GM21423 (cell line): Measurements from ENCODE around the gene ACSS3.

Experiments used
- ATAC-seq: cut with Tn5 transposase; IDR thresholded peaks from one replicate; pipeline ENCODE4 v1.9.1; 2021; ENCODE audit warnings: mild to moderate bottlenecking, moderate library complexity; ENCODE audit not compliant: unreplicated experiment

Gene ACSS3

DNA sequence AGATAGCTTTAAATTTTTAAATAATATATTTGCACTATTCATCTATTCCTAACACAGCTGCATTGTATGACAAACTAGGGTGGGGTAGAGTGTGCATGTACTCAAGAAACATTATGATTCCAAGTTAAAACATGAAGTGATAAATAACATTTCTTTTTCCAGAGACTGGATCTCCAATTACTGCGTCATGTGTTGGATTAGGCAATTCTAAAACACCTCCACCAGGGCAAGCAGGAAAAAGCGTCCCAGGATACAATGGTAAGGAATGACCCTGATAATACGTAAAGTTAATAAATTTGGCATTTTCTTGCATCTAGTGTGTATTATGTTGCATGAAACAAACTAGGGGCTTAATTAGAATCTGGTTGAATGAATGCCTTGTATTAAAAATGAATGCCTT, 138.9 kb downstream of the ACSS3 start:
- ATAC-seq = no peak

DNA sequence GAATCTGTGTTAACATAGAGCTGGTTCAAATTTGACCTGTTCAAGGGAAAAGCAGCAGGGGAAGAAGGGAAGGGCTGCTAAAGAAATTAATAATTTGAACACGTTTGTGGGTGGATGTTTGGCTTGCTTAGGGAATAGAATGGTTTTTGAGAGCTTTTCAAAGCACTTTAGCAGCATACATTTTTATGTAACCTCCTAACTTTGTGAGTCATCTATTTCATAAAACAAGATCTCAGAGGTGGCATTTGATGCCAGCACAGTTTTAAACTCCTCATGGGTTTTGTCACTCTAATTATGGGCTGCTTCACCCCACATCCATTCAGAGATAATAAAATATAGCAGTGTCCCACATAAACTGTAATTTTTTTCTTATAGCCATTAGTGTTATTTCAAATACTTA, 143.8 kb downstream of the ACSS3 start:
- no peak for ATAC-seq

DNA sequence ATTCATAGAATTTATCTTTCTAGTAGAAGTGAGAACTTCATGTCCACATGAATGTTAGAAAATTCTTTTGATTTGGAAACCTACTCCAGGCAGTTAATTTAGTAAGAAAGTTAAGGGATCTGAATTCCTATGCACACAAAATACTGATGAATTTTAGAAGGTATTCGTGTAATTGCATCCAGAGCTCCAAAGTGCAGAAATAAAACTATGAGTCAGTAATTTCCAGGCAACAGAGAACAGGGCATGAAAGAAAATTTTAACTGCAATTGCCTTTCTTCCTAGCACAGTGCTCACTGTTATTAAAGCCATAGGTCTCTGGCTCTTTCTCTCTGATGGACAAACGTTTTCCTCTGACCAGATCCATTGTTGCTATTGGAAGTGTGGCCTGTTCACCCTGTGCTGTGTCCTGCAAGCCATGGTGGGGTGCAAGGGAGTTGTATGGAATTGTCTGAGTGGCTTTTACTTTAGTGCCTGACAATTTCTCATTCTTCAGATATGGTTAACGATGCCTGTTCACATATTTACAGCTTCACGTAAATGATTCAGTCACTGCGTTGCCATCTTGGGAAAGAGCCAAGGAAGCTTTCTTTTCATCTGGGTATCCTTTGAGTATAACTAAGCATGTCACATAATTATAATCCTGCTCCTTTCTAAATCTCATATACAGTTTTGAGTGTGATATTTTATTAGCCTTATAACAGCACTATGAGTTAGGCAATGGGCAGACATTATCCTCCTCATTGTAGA, 145.1 kb downstream of the ACSS3 start:
- ATAC-seq = no peak

DNA sequence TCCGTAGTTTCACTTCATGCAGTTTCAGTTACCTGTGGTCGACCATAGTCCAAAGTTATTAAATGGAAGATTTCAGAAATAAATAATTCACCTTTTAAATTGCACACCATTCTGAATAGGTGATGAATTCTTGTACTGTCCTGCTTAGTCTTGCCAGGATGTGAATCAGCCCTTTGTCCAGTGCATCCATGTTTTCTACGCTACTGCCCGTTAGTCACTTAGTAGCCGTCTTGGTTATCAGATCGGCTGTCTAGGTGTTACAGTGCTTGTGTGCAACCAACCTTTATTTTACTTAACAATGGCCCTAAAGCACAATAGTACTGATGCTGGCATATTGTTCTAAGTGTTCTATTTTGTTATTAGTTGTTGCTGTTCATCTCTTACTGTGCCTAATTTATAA, 146.7 kb downstream of the ACSS3 start:
- no peak for ATAC-seq

DNA sequence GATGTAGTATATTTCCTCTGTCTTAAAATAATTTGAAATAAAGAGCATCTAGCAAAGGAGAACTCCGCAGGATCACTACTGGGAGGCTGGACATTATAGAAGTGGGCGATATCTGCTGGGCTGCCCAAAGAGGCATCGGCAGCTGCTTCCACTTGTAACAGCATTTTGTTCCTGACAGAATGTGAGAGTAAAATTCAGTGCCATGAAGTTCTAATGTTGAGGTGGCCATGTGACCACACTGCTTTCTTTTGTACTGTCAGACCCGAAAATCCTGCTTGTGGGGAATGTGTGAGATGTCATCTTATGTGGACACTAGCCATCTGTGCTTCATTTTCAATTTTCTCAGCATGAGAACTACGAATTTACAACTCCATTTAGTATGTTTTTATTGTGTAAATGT, 151.9 kb downstream of the ACSS3 start:
- ATAC-seq = no peak

DNA sequence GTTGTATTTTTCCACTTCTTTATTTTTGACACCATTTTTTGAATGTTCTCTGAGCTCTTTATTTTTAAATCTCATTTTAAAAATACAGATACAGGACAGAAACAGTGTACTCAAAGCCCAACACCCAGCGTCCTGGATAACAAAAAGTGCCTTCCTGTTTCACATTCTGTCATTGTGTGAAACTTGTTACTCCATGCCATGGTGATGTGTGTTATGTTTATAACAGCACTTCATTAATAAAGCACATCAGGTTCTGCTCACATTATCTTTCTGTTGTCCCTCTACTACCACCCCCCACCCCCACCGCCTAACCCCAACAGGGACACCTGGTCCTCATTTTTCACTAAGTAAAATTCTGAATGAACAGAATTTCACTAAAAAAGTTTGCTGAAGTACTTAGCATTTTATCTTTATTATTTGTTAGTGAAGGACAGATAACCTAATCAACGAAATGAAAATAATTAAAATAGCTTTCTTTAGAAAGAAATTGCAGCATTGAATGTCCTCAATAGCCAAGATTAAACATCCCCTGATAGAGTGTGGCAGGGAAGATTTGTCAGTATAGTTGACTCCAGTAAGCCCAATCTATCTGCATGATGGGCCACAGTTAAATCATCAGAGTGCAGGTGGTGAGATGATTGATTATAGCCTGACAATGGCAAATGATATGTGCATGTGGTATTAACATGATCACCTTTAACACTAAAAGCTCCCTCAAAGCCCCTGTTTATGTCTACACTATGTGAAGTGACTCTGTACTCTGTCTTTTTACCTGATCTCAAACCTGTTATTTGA, 153.9 kb downstream of the ACSS3 start:
- ATAC-seq = no peak

DNA sequence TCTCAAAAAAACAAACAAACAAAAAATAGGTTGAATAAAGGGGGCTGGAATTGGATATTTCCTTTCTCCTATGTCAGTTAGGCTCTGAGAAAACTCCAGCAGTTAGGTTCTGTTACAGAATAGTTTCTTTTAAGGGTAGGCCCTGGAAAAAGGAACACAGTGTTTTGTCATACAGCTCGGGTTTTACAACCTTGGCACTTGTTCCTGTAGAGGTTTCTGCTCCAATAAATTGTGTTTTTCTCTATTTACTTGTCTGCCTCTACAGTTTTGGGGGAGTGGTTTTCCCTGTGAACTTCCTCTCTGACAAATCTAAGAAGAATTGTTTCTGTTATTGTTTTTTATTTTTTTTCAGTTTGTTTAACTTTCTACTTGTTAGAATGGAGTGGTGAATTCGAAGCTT, 167.6 kb downstream of the ACSS3 start:
- ATAC-seq = no peak

DNA sequence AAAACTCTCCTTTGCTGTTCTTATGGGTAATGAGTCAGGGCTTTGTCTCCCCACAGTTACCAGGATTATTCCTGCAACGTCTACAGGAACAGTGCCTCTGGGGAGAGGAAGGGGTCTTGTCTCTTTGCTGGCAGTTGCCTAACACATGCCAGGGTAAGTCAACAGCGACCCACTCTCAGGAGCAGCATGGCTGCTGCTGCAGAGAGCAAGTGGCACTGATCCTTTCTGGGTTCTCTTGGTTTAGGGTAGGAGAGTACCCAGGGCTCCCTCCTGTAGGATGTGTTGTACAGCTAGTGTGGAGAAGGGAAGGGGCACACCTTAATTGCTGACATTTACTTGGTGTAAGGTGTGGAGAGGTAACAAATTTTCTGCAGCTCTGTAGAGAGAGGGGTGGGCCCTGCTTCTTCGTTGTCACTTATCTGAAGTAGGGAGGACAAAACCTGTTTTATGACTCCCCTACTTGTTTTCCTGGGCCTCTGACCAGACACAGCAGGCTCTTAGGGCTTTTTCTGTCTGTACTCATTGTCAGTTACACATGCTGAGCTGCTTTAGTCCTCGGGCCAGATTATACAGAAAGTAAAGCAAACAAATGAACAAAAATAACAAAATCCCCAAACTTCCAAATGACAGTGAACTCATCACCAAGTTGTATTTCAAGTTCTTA, 168.2 kb downstream of the ACSS3 start:
- no peak for ATAC-seq

DNA sequence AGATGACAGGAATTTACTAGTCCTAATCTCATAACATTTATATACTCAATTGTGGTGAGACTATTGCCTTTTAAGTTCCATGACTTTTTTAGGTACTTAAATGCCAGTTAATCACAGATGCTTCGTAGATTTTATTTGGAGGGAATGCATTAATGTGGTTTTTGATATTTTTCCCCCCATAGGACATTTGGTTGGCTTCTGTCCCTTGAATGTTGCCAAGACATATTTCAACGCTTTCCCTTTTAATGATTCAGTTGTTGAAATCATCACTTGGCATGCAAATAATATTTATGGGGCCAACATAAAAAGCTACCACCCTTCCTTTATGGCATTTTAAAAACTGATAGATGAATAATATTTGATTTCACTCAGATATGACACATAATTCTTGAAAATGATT, 172.1 kb downstream of the ACSS3 start:
- ATAC-seq = no peak

DNA sequence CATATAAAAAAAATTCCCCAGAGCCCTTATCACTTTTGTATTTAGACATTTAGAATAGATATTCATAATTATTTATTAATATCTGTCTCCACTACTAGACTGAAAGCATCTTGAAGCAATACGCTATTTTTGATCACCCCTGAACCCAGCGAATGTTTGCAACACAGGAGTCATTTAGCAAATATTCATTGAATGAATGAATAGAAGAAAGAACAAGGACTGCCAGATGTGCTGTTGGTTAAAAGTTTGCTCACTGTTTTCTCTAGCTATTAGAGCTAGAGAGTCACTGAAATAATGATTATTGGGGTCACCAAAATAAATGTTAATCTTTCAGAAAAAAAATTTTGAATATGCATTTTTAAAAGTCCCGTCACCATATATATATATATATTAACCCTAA, 174.3 kb downstream of the ACSS3 start:
- ATAC-seq = no peak

DNA sequence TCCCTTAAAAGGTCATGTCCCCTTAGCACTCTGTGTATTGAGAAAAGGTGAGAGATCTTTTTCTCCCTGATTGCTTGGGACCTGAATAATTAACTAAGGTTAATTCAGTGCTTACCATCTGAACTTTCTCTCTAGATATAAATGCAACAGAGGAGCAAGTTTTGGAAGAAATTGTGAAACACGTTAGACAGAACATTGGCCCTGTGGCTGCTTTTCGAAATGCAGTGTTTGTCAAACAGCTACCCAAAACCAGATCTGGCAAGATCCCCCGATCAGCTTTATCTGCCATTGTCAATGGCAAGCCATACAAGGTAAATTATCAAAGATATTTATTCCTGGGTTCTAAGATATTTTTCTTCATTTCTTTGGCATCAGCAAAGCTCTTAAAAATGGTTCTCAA, 175.5 kb downstream of the ACSS3 start:
- no peak for ATAC-seq

DNA sequence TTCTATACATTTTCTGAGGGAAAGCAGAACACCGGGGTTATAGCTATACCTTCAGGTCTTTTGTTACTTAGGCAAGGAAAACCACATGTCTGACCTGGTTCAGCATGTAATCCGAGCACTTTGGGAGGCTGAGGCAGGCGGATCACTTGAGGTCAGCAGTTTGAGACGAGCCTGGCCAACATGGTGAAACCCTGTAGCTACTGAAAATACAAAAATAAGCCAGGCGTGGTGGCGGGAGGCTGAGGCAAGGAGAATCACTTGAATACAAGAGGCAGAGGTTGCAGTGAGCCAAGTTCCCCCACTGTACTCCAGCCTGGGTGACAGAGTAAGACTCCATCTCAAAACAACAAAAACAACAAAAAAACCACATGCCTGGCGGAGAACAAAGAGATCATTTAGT, 177.6 kb downstream of the ACSS3 start:
- no peak for ATAC-seq

DNA sequence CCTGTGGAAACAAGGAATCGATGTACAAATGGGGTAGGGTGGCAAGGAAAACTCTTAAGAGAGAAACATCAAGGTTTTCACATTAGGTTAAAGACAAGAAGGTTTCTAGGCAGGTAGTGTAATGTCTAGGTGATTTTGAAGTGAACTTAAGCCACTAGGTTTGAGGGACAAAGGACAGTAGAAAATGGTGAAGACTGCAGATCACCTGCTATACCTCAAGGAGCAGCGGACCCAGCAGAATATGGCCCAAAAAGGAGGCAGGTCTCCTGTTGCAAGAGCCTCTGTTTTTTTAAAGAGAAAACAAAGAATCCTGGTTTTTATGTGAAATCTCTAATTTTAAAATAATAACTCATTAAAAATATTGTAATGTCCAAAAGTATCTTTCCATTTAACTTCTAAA, 178.1 kb downstream of the ACSS3 start:
- no peak for ATAC-seq

DNA sequence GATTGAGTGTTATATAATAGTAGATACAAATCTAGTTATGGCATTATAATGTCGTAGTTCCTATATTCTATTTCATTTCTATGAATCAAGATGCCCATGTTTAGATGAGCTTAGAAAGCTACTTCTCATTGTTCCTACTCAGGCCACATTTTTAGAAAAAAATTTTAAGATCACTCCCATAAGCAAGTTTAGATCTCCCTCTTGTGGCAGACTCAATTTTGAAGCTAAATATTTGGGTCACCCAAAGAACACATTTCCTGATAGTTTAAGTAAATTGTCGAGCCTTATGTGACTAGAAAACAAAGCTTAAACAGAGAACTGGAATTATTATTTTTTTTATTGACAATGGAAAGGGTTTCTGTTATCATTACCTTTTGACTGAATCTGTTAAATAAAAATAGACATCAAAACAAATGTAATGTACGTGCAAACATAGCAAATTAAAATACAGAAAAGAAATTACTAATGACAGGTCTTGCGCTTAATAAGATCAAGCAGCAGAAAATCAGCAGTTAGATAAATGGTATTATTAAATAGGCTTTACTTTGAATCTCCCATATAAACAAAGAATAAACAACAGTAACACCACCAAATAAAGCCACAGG, 180.2 kb downstream of the ACSS3 start:
- no peak for ATAC-seq

DNA sequence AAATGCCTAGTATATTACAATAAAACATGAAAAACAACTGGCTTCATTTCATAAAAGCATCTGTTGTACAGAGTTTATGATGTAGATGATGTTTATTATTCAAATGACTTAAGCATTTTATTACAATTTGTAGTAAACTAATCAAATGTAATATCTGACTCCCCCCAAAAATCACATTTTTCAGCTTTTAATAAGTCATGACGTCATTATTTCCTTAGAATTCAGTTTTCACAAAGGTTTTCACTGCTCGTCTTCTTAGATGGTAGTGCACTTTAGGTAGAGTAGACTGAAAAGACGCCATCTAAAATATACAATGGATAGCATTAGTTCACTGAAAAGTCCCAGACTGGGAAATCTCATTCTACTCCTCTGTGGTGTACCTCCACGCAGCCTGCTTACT, 181.5 kb downstream of the ACSS3 start:
- ATAC-seq = no peak

DNA sequence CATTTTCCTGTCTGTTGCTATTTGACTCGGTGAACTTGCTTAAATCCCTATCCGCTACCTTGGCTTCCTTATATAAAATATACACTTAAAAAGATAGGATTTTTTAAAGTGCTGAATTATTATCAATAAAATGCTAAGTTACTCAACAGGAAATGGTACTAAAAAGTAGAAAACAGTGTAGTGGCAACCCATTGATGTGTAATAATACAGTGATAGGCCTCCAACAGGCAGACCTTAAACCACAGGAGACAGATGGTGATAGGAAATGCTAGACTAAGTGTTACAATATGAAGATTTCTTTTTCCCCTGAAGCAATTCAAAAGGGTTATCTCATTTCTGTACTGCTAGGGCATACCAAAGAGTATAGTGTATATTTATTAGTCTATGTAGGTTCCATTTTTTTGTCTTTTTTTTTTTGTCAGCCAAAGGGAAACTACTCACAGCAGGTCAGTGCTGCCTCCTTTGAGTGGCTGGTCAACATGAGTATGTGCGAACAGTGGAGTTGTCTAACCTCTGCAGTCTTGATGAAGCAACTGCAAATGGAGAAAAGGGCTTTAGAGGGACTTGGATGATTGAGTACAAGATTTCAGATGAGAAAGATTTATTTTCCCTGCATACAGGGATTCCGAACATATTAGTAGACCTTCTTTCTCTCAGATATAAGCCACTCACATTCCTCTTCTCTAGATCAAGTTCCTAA, 183.8 kb downstream of the ACSS3 start:
- ATAC-seq = no peak

DNA sequence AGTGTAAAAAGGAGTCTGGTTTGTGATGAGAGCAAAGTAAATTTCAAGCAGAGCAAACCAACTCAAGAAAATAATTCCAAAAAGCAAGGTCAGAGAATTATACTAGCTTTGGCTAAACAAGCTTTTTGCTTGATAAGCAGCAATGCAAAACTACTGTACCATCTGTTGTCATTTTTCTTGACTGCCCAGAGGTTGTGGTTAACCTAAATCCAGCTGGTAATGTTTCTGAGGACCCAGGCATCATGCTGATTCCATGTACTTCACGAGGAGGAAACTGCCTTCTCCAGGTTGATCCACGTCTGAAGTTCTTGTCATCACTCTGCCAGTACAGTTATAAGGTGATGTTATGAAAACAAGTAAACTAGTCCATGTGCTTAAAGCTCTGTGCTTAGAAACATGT, 185.2 kb downstream of the ACSS3 start:
- no peak for ATAC-seq

DNA sequence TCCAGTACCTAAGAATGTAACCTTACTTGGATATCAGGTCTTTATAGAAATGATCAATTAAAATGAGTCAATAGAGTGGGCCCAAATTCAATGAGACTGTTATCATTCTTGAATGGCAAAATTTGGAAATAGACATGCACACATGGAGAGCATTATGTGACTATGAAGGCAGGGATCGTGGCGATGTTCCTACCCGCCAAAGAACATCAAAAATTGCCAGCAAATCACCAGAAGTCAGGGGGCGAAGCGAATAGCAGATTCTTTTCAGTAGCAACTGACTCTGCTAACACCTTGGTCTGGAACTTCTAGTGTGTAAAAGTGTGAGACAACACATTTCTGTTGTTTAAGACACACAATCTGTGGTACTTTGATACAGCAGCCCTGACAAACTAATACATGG, 192.5 kb downstream of the ACSS3 start:
- no peak for ATAC-seq

DNA sequence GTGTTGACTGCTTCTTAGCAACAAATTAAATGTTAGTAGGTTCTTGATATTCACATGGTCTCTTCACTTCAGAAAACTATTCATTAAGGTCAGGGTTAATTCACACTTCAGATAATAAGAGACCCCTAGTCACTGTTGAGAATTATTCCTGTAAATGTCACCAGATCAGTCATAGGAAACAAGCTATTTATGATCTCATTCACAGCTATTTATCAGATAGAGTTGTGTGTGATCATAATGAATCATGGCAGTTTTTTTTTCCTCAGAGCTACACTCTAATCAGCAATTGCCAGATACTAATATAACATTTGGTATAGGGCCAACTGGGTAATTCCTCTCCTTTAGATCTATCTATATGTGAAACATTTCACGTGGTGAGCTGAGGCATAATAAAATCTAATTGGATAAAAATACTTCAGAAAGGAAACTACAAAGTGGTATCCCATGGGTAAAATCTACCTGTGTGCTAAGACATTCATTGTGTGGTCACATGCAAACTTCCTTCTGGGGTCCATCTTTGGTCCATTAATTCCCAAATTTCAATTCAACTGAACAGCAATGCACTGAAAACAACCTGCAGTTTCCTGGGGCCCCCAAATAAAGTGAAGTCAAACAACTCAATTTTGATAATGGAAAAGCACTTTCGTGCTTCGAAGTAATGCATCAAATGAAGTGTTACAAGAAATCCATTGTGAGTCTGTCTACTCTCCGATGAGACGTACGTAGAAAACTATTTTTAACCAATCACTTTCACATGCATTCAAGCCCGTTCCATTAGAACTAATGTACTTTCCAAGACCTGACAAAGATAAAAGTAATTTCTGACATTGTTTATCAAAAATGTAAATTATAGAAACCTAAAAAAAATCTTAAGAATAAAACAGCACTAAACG, 197.0 kb downstream of the ACSS3 start:
- no peak for ATAC-seq

DNA sequence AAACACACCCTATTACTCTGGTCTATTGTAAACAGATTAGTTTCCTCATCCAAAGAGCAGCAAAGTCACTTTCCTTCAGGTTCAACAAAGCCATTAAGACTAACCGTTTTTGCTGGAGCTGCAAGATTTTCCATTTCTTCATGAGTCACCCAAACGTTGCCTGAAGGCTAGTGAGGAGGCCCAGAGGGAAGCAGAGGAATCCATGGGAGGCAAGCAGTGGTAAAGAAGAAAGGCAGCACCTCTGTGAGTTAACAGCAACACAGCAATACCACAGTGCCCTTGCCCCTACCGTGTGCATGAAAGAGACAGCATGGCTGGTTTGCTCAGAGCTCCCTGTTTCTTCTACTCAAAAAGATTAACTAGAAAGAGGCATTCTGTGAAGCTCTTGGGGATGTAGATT, 206.3 kb downstream of the ACSS3 start:
- ATAC-seq = no peak
